Fibroblast of the aortic adventitia (primary cell): Measurements from ENCODE around the gene ANKRD53. TPM values are rescaled to one million over a fixed set of nuclear protein-coding genes. Genes with fewer than 3 reads are reported as not detected.
"Not testable (repeated sequence)": the region's sequence is repeated elsewhere in the genome, so short reads cannot be mapped to it uniquely, and the experiment has no call there.

Source experiments
- DNase-seq: peaks from one replicate; pipeline ENCODE4 v3.0.0-alpha.2; 2010; ENCODE audit warnings: low read depth
- H3K4me3 ChIP-seq: 2 replicates; pipeline ENCODE4 v1.5.1; 2011; ENCODE audit warnings: low read depth, mild to moderate bottlenecking, control low read depth, low read length, moderate library complexity
- CTCF ChIP-seq: IDR thresholded peaks from 2 replicates; pipeline ENCODE4 v1.5.1; 2011; ENCODE audit warnings: mild to moderate bottlenecking, low read length, control low read depth, inconsistent platforms; ENCODE audit not compliant: insufficient read depth
- total RNA-seq: library from RNA; depleted of rRNA; stranded (reverse); fragments of >200 nt; gene quantifications from 2 replicates; pipeline ENCODE4 v1.2.3, GENCODE V29; 2012; ENCODE audit warnings: low replicate concordance

ANKRD53 gene
- total RNA-seq, 1 donor = 1.1 TPM

DNA sequence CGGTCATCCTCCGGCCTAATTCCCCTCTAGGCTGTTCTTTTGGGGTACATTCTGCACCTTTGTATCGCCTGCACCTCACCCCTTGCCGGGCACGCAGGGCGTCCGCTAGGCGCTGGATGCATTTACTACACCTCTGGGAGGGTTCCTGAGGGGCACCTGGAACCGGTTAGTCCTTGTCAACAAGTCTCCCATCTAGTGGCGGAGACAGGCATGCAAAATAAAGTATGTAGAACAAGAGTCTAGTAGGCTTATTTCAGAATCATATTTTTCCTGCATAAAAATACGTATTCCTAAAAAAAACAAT, 16.9 kb downstream of the ANKRD53 start:
- TF ChIP-seq CTCF = peak; percentile 42
- peak overlapping the region; percentile 86 for H3K4me3 ChIP-seq
- DNase-seq = peak; percentile 13

DNA sequence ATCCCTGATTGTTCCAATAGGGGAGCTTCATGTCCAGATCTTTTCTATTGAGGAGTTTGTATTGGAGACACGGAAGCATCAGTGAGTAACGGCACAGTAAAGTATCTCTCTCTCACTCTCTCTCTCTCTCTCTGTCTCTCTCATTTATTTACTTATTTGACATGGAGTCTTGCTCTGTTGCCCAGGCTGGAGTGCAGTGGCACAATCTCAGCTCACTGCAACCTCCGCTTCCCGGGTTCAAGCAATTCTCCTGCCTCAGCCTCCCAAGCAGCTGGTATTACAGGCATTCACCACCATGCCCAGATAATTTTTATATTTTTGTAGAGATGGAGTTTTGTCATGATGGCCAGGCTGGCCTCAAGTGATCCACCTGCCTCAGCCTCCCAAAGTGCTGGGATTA, 20.5 kb downstream of the ANKRD53 start:
- not testable (repeated sequence) for DNase-seq, H3K4me3 ChIP-seq

DNA sequence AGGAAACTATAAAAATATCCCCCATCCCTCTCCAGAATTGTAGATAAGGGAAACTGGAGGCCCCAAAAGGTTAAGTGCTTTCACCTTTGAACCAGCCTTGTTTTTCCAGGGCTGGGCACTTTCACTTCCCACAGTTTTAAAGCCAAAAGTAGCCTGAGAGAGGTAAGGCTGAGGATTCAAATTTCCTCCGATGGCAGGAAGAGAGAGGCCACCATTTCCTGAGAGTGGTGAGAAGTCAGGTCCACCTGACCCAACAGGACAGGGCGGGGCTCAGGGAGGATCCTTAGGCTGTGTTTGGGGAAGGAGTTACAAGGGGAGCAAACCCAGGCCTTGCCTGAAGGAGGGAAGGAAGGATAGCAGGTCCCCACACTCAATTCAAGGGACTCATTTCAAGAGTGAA, 20.9 kb downstream of the ANKRD53 start:
- no peak for DNase-seq
- H3K4me3 ChIP-seq = no peak overlapping the region
- TF ChIP-seq CTCF = no peak

DNA sequence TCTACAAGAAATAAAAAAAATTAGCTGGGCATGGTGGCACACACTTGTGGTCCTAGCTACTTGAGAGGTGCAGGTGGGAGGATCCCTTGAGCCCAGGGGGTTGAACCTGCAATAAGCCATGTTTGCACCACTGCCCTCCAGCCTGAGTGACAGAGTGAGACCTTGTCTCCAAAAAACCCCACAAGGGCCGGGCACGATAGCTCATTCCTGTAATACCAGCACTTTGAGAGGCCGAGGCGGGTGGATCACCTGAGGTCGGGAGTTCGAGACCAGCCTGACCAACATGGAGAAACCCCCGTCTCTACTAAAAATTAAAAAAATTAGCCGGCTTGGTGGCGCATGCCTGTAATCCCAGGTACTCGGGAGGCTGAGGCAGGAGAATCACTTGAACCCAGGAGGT, 21.5 kb downstream of the ANKRD53 start:
- DNase-seq, H3K4me3 ChIP-seq: not testable (repeated sequence)

GRCh38 chr2:71000780-71001591, 22.6 kb downstream of the ANKRD53 start:
- peak; percentile 71 for DNase-seq
- peak overlapping the region; percentile 41 for H3K4me3 ChIP-seq
- TF ChIP-seq CTCF = peak; percentile 94

DNA sequence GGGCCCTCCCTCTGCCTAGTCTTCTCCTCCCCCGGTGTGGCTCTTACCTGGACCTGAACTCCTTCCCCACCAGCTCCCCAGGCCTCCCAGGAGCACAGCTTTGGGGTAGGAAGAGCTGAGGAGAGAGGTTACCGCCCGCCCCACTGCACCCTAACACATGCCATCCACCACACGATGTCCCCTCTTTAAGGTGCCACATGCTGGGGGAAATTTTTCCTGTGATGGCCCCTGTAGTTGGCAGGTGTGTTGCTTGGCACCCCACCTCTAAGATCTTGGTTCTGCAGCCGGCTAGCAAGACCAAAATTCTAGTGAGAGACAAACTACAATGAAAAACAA, 23.1 kb downstream of the ANKRD53 start:
- H3K4me3 ChIP-seq = no peak overlapping the region
- TF ChIP-seq CTCF = no peak
- DNase-seq = no peak

- no peak overlapping the region for H3K4me3 ChIP-seq
- no peak for DNase-seq
- TF ChIP-seq CTCF = no peak
These were observed 23.6 kb downstream of the ANKRD53 start for GRCh38 chr2:71001981-71002570.

- TF ChIP-seq CTCF = no peak
- no peak for DNase-seq
- no peak overlapping the region for H3K4me3 ChIP-seq
These were observed 25.0 kb downstream of the ANKRD53 start for GRCh38 chr2:71003396-71003795.
